Lung (tissue), 12 donors: ENCODE results near the gene PRM2. TPM values are rescaled to one million over a fixed set of nuclear protein-coding genes. Genes with fewer than 3 reads are reported as not detected.

Experiments used
- ATAC-seq: fragments of 200-7000 bp; cut with Tn5 transposase; one replicate; pipeline ENCODE4 v1.9.1; 2020; ENCODE audit warnings: moderate number of reproducible peaks; ENCODE audit not compliant: insufficient read depth, low FRiP score
- DNase-seq, 3 donors: peaks; one replicate each; pipeline ENCODE4 v3.0.0-alpha.2; 2013 to 2017
- H3K27ac ChIP-seq, 2 donors: one replicate each; pipeline ENCODE4 v1.5.1; 2013; ENCODE audit warnings: mild to moderate bottlenecking in 2 of 2, moderate library complexity in 2 of 2, control low read depth in 1 of 2, inconsistent platforms in 1 of 2, low read depth in 1 of 2, low read length in 1 of 2
- H3K27me3 ChIP-seq, 3 donors: one replicate each; pipeline ENCODE4 v1.5.1; 2013; ENCODE audit warnings: low read length in 2 of 3; ENCODE audit not compliant: control insufficient read depth in 3 of 3, insufficient read depth in 3 of 3
- H3K36me3 ChIP-seq, 4 donors: one replicate each; pipeline ENCODE4 v1.5.1; 2013; ENCODE audit warnings: low read length in 4 of 4, mild to moderate bottlenecking in 1 of 4, moderate library complexity in 1 of 4; ENCODE audit not compliant: control insufficient read depth in 4 of 4, insufficient read depth in 4 of 4
- H3K4me1 ChIP-seq, 5 donors: one replicate each; pipeline ENCODE4 v1.5.1; 2013; ENCODE audit warnings: low read length in 5 of 5, mild to moderate bottlenecking in 2 of 5, moderate library complexity in 1 of 5; ENCODE audit not compliant: control insufficient read depth in 5 of 5, insufficient read depth in 5 of 5
- H3K4me3 ChIP-seq: one replicate; pipeline ENCODE4 v1.5.1; 2013; ENCODE audit warnings: mild to moderate bottlenecking, control low read depth, moderate library complexity
- H3K9ac ChIP-seq, 2 donors: one replicate each; pipeline ENCODE4 v1.5.1; 2013; ENCODE audit warnings: low read length in 2 of 2, control low read depth in 1 of 2; ENCODE audit not compliant: insufficient read depth in 1 of 2
- H3K9me3 ChIP-seq, 4 donors: one replicate each; pipeline ENCODE4 v1.5.1; 2013; ENCODE audit warnings: low read length in 3 of 4, mild to moderate bottlenecking in 1 of 4, moderate library complexity in 1 of 4; ENCODE audit not compliant: control insufficient read depth in 4 of 4, insufficient read depth in 3 of 4
- WGBS, 2 donors: extraction: QIAGEN DNeasy Blood & Tissue Kit; methylation state at CpG; one replicate each; pipeline ENCODE4 v1.1.7; 2013; 5-methylcytosine and 5-hydroxymethylcytosine counted together
- polyA plus RNA-seq, 2 donors: library from polyadenylated mRNA; stranded (reverse); fragments of 200-250 nt; gene quantifications; one replicate each; pipeline ENCODE4 v1.2.1, GENCODE V29; 2013
- total RNA-seq, 2 donors: library from RNA; depleted of rRNA in 1 of 2; stranded (reverse); fragments of >200 nt in 1 of 2; gene quantifications; one replicate each; pipeline ENCODE4 v1.2.1, GENCODE V29; 2014 to 2021
- TF ChIP-seq, protein P1 (sequence below): IDR thresholded peaks from 2 replicates; pipeline ENCODE4 v1.5.1; 2012; ENCODE audit warnings: mild to moderate bottlenecking; ENCODE audit errors: control extremely low read depth, extremely low read depth
- donor health status: control.
- donor health status: control.
- donor health status: Bipolar disorder and iron deficiency.
- donor health status: healthy.
- donor health status: DM: yes; HTN: yes; CAD: no.

Gene PRM2
- total and polyA plus RNA-seq, 4 donors, result not detected

DNA sequence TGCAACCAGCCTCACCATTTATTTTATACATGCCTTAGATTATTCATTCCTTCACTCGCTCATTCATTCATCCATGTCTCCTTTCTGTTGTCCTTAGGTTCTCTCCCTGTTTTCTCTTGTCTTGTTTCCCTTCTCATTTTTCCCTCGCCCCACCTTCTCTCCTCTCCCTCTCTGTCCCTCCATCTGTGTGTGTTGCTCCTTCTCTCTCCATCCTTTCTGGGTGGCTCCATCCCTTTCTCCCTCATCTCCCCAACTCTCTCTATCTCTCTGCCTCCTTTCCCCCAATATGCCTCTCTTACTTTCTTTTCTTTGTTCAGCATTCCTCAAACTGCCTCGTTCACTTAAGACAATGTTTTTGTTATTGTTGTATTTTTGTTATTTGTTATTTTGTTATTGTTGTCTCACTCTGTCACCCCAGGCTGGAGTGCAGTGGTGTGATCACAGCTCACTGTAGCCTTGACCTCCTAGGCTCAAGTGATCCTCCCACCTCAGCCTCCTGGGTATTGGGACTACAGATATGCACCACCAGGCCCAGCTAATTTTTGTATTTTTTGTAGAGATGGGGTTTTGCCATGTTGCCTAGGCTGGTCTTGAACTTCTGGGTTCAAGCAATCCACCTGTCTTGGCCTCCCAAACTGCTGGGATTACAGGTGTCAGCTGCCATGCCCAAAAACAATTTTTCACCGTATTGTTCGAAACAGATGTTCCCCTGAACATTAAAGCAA is 34.6 kb downstream of the PRM2 start:
- peaks cover 0 to 2% (median 0%) of the 10 kb centered on the region in 5 donors for H3K4me1 ChIP-seq
- H3K36me3 ChIP-seq, result no peaks in the 10 kb centered on the region
- H3K27me3 ChIP-seq, result no peaks in the 10 kb centered on the region
- no peak overlapping the region for H3K27ac ChIP-seq
- no peak for DNase-seq
- no peak overlapping the region for H3K4me3 ChIP-seq
- no peak for ATAC-seq
- WGBS, 2 donors, result 95% methylated on average over 5 of the region's 5 CpGs
- no peaks in the 10 kb centered on the region for H3K9me3 ChIP-seq
- no peak overlapping the region for H3K9ac ChIP-seq
- TF ChIP-seq, protein P1, sequence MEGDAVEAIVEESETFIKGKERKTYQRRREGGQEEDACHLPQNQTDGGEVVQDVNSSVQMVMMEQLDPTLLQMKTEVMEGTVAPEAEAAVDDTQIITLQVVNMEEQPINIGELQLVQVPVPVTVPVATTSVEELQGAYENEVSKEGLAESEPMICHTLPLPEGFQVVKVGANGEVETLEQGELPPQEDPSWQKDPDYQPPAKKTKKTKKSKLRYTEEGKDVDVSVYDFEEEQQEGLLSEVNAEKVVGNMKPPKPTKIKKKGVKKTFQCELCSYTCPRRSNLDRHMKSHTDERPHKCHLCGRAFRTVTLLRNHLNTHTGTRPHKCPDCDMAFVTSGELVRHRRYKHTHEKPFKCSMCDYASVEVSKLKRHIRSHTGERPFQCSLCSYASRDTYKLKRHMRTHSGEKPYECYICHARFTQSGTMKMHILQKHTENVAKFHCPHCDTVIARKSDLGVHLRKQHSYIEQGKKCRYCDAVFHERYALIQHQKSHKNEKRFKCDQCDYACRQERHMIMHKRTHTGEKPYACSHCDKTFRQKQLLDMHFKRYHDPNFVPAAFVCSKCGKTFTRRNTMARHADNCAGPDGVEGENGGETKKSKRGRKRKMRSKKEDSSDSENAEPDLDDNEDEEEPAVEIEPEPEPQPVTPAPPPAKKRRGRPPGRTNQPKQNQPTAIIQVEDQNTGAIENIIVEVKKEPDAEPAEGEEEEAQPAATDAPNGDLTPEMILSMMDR, result no peak

DNA sequence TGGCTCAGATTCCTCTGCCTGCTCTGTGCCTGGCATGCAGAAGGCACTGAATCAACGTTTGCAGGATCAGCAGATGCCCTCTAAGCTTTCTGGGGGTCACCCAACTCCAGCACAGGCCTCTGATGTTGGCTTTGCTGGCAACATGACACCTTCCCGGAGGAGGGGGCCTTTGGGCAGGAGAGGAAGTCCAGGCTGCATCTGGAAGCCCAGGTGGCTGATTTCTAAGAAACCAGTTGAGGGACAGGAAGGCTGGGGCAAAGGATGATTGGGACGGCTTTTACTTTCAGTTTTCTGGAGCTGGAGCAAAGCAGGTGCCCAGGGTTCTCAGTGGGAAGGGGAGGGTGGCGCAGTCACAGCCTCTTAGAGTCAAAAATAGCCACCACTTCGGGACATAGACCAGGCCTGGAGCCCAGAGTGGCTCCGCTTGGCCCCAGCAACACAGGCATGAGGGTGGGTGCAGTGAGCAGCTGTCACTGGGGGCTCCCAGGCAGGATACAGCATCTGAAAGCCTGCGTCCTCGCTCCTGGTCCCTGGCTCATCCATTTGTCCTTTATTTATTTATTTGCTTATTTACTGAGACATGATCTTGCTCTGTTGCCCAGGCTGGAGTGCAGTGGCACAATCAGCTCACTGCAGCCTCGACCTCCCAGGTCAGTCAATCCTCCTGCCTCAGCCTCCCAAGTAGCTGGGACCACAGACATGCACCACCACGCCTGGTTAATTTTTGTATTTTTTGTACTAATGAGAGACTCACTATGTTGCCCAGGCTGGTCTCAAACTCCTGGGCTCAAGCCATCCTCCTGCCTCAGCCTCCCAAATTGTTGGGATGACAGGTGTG is 35.4 kb downstream of the PRM2 start:
- DNase-seq (no peak), ATAC-seq (no peak)
- Histone ChIP-seq H3K27ac (peak overlapping the region in 1 of 2 donors; percentile 67), H3K4me1 (peaks cover 0 to 4% (median 0%) of the 10 kb centered on the region in 5 donors), H3K9me3 (no peaks in the 10 kb centered on the region), H3K9ac (no peak overlapping the region), H3K36me3 (no peaks in the 10 kb centered on the region), H3K27me3 (no peaks in the 10 kb centered on the region), H3K4me3 (no peak overlapping the region)
- 53 to 66% methylated on average over 10 of the region's 10 CpGs for WGBS, 2 donors
- TF ChIP-seq, protein P1, result no peak

DNA sequence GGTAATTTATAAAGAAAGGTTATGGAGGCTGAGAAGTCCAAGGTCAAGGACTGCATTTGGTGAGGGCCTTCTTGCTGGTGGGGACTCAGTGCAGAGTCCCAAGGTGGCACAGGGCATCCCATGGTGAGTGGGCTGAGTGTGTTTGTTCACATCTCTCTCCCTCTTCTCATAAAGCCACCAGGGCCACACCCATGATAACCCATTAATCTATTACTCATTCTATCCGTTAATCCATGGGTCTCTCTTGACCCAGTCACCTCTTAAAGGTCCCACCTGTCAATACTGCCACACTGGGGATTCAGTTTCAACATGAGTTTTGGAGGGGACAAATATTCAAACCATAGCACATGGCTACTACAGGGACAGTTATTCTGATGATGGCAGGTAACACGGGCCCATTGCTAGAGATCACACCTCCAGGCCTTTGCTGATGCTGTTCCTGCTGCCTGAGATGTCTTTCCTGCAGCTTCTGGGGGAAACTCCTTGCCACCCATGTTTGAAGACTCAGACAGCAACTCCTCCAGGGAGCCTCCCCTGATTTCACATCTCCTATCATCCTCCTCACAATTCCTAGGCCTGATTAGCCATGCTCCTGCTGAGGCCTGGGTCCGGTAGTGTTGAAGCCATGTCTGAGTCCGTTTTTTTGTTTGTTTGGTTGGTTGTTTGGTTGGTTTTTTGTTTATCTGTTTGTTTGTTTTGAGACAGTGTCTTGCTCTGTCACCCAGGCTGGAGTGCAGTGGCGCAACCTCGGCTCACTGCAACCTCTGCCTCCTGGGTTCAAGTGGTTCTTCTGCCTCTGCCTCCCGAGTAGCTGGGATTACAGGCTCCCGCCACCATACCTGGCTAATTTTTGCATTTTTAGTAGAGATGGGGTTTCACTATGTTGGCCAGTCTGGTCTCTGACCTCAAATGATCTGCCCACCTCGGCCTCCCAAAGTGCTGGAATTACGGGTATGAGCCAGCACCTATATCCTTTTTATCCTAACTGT is 36.3 kb downstream of the PRM2 start:
- TF ChIP-seq, protein P1, result no peak
- H3K27me3 ChIP-seq, result no peaks in the 10 kb centered on the region
- no peak for ATAC-seq
- H3K9ac ChIP-seq, result no peak overlapping the region
- 83 to 87% methylated on average over 10 of the region's 10 CpGs for WGBS, 2 donors
- no peak overlapping the region for H3K4me3 ChIP-seq
- no peaks in the 10 kb centered on the region for H3K36me3 ChIP-seq
- no peak for DNase-seq
- H3K4me1 ChIP-seq, result peaks cover 0 to 7% (median 0%) of the 10 kb centered on the region in 5 donors
- H3K9me3 ChIP-seq, result no peaks in the 10 kb centered on the region
- peak overlapping the region in 1 of 2 donors; percentile 67 for H3K27ac ChIP-seq
